Middle frontal gyrus (tissue), 1 donor: ENCODE data around the gene LRFN3.
"Not testable (repeated sequence)": the region's sequence is repeated elsewhere in the genome, so short reads cannot be mapped to it uniquely, and the experiment has no call there.

Experiments
- DNase-seq: peaks from one replicate; pipeline ENCODE4 v3.0.0-alpha.2; 2015; ENCODE audit warnings: low spot score; ENCODE audit errors: extremely low spot score

The LRFN3 gene, protein sequence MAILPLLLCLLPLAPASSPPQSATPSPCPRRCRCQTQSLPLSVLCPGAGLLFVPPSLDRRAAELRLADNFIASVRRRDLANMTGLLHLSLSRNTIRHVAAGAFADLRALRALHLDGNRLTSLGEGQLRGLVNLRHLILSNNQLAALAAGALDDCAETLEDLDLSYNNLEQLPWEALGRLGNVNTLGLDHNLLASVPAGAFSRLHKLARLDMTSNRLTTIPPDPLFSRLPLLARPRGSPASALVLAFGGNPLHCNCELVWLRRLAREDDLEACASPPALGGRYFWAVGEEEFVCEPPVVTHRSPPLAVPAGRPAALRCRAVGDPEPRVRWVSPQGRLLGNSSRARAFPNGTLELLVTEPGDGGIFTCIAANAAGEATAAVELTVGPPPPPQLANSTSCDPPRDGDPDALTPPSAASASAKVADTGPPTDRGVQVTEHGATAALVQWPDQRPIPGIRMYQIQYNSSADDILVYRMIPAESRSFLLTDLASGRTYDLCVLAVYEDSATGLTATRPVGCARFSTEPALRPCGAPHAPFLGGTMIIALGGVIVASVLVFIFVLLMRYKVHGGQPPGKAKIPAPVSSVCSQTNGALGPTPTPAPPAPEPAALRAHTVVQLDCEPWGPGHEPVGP

DNA sequence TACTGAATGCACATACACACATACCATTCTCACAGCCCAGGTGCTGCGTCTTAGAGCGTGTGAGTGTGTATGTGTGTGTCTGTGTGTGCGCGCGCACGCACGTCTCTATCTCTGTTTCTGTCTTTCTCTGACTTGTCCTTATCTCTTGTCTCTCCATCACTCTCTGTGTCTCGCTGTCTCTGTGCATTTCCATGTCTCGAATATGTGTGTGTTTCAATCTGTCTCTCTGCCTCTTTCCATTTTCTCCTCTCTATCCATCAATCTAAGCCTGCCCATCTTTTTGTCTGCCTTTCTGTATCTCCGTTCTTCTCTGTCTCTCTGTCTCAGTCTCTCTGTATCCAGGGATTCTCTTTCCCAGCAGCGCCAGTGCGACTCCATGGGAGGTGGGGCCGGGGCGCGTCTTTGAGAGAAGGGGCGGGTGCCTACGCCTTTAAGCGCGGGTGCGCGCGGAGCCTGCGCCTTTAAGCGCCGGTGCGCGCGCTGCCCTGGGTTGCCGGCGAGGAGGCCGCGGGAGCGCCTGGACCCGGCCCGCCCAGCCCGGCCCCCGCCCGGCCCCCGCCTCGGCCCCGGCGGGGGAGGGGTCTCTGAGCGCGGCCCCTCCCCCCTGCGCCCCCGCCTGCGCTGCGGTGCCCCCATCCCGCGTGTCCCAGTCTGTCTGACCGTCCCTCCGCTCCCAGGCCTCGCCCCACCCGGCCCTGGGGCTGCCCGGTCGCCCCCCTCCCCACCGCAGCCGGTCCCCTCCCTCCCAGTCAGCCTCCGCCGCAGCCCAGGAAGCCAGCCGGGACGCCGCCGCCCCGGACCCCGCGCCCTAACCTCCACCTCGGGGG is at the start of gene LRFN3:
Gene LRFN3 (plus strand): TSS at position 464 of the 827 bp plus-strand sequence. CDS start 3,052 bp downstream, outside the sequence.
- DNase-seq, result peak; percentile 67

DNA sequence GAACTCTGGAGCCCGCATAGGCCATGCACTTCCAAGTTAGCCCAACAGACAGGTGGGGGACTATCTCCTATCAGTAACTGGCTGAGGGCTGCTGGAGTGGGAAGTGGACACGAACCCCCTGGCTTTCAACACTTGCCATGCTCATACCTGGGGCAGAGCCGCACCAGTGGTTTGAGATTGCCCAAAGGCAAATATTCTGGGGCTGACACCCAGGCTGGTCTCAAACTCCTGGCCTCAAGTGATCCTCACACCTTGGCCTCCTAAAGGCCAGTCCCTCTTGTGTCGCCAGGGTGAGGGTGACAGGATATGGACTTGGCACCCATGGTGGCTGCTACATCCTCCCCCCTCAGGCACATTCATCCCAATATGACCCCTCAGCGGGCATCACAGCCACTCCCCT is 49.0 kb upstream of the LRFN3 start:
- no peak for DNase-seq

DNA sequence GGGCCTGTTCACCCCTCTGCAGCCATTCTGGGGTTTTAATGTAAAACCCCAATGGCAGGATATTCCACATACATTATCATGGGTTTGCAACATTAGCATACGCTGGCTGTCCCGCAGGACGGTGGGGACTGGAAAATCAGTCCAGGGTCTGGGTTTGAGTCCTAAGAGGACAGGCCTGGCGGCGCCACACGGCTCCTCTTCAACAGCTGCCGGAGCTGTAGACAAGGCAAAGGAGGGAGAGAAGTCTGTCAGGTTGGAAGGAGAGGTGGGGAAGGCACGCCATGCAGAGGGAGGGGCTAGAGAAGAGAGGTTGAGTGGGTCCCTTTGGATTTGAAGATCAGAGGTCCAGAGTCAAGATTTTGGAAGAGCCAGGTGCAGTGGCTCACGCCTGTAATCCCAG is 47.8 kb upstream of the LRFN3 start:
- DNase-seq, result no peak

DNA sequence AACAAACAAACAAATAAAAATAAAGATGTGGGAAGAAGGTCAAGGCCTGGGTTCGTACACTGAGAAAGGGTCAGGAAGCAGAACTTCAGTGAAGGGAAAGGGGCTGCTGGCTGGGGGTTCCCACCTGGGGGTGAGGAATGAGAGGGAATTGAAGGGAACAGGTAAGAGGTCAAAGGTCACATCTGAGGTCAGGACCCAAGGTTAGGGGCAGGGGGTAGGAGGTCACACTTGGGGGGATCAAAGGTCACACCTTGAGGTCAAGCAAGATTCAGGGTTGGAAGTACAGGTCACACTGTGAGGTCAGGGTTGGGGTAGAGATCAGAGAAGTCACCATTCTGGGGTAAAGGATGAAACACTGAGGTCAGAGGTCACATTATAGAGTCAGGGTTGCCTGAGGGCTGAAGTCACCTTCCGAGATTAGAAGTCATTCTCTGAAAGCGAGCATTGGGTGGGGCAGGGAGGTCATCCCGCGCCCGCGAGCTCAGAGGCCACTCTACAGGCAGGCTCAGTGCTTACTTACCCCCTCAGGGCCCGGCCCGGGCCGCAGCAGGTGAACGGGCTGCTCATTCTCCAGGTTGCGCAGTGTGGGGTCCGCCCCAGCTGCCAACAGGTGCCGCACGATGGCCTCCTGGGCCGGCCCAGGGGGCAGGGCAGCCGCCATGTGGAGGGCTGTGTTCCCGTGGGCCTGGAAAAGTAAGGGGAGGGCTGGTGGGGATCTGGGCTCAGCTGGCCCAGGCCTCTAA is 46.6 kb upstream of the LRFN3 start:
- no peak for DNase-seq

DNA sequence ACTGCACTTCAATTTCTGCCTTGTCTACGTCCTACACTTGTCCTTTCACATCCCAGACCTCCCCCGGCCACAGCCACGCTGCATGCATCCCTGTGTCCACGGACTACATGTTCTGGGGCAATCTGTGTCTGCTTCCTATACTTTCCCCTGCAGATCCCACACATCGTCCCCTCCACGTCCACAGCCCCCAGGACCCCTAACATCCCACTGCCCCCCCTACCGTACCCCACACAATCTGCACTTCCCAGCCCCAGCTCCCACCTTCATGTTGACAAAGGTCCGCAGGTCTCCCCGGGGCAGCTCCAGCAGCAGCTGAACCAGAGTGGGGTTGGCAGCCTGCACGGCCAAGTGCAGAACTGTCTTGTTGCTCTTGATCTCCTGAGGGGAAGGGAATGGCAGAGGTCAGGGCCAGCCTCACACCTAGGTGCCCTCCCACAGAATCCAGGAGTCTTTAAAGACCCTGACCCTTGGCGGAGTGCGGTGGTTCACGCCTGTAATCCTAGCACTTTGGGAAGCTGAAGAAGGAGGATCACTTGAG is 46.0 kb upstream of the LRFN3 start:
- no peak for DNase-seq

DNA sequence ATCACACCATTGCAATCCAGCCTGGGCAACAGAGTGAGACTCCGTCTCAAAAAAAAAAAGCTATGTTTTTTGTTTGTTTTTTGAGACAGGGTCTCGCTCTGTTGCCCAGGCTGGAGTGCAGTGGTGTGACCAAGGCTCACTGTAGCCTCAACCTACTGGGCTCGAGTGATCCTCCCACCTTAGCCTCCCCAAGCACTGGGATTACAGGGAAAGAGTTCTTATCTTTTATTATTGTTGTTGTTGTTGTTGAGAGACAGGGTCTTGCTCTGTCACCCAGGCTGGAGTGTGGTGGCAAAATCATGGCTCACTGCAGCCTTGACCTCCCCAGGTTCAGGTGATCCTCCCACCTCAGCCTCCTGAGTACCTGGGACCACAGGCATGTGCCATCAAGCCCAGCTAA is 44.4 kb upstream of the LRFN3 start:
- not testable (repeated sequence) for DNase-seq

DNA sequence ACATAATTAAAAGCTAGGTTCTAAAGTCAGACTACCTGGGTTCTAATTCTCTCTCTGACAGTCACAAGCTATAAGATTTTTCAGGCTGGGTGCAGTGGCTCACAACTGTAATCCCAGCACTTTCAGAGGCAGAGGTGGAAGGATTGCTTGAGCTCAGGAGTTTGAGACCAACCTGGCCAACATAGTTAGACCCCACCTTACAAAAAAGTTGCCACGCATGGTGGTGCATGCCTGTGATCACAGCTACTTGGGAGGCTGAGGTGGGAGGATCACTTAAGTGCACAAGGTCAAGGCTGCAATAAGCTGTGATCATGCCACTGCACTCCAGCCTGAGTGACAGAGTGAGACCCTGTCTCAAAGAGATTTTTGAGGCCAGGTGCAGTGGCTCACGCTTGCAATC is 41.8 kb upstream of the LRFN3 start:
- no peak for DNase-seq

DNA sequence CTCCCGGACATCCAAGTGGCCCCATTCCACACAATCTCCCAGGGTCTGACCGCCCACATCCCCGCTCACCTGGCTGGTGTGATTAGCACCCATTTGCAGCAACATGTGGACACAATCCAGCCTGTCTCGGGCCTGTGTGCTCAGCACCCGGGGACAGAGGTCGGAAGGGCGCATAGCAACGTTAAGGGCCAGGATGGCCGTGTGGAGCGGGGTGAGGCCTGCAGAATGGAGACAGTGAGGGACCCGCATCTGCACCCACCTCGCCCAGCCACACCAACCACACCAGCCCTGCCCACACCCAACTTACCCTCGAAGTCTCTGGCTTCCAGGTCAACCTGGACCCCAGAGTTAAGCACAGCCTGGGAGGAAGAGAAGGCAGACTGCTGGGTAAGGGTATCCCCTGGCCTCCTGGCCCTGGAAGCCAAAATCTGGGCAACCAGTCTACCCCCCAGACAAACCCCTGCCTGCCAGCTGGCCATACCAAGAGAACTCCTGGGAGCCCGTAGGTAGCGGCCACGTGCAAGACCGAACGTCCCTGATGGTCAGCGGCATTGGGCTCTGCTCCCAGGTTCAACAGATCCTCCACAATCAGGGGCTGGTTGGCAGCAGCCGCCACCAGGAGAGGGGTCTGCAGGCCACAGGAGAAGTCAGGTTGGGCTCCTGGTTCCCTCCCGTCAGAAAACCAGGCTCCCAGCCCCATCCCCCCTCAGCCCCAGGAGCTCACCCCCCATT is 40.1 kb upstream of the LRFN3 start:
- no peak for DNase-seq

DNA sequence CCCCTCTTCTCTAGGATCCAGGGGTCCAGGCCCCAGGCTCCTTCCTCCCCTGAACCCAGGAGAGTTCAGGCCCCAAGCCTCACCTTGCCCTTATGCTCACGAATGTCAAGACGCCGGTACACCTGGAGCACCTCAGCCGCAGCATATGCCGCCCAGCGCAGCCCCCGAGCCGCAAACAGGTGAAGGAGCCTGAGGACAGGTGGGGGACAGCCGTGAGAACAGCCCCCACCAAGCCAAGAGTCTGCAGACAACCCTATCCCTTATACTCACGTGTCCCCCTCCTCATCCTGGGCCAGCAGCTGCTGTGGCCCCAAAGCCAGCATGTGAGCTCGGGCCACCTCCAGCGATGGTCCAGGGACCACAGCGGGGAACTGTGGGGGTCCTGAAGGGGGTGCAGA is 39.5 kb upstream of the LRFN3 start:
- DNase-seq, result no peak

DNA sequence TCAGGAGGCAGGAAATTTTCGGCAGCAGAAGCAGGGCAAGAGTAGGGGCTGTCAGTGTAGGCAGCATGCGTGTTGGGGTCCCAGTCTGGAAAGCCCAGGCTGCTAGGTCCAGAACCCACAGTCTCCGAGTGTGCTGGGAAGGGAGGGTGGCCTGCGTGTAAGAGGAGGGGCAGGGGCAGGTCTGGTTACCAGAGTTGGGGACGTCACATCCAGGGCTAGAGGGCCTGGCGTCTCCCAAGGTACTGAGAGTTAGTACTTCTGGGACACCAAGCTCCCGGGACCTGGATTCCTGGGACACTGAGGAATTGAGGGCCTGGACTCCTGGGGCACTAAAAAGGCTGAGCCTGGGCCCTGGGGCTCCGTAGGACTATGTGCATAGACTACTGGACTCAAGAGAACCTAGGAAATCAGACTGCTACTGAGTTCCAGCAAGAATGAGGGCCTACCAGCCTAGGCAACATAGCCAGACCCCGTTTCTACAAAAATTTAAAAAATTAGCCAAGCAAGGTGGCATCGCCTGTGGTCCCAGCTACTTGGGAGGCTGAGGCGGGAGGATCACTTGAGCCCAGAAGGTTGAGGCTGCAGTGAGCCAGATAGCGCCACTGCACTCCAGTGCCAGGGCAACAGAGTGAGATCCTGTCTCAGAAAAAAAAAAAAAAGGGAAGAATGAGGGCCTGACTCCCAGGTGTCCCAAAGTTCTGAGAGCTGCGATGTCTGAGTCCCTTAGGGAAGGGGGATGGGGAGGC is 38.3 kb upstream of the LRFN3 start:
- no peak for DNase-seq

DNA sequence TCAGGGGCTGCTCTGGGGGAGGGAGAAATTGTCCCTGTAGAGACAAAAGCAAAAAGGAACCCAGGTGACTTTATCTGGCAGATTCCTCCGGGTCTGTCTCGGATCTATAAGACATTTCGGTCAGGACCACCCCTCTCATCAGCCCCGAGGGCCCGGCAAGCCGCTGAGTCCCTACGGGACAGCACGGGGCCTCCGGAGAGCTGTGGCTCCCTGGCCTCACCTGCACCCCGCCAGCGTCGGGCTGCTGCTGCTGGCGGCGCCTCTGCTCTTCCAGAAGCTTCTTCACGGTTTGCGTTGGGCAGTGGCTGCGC is 37.7 kb upstream of the LRFN3 start:
- DNase-seq, result no peak

DNA sequence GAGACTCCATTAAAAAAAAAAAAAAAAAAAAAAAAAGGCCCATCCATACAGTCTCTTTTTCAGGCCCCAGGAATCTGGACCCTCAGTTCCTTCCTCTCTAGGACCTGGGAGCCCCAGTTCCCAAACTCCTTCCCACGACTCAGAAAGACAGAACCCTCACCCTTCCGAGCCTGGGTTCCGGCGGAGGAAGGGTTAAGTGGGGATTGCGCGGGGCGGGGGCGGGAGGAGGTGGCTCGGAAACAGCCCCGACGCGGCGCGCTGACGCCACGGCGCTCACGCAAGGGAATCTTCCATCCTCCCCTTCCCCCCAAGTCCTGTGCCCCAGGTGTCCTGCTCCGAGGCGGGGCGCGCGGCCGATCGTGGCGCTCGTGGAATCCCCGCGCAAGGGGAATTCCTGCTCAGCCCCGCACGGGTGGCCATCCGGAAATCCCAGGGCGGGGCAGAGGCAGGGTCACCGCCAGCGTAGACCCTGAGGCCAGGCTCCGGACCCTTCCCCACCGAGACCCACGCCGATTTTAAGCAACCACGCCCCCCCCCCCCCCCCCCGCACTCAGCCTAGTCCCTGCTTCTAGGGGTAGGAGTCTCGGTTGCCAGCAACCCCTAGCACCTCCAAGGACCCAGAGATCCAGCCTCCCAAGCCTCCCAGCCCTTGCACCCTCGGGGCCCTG is 36.5 kb upstream of the LRFN3 start:
- peak; percentile 69 for DNase-seq

DNA sequence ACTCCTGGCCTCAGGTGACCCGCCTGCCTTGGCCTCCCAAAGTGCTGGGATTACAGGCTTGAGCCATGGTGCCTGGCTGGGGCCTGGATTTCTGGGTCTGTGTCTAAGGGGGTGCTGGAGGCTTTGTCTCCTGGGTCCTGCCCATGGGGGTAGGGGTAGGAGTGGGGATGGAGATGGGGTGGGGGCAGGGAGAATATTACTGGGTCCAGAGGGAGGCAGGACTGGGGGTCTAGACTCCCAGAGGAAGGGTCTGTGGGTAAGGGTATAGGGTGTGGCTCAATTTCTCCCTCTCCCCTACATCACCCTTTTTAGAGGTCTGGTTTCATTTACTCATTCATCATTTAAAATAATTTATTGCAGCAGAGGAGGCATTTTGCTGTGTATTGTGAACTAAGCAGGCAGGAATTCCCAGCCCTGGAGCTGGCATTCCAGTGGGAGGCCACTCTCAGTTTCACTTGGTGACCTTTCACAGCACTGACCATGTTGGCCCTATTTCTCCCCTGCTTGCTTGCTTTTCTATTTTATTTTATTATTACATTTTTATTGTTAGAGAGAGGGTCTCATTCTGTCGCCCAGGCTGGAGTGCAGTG is 35.0 kb upstream of the LRFN3 start:
- no peak for DNase-seq

DNA sequence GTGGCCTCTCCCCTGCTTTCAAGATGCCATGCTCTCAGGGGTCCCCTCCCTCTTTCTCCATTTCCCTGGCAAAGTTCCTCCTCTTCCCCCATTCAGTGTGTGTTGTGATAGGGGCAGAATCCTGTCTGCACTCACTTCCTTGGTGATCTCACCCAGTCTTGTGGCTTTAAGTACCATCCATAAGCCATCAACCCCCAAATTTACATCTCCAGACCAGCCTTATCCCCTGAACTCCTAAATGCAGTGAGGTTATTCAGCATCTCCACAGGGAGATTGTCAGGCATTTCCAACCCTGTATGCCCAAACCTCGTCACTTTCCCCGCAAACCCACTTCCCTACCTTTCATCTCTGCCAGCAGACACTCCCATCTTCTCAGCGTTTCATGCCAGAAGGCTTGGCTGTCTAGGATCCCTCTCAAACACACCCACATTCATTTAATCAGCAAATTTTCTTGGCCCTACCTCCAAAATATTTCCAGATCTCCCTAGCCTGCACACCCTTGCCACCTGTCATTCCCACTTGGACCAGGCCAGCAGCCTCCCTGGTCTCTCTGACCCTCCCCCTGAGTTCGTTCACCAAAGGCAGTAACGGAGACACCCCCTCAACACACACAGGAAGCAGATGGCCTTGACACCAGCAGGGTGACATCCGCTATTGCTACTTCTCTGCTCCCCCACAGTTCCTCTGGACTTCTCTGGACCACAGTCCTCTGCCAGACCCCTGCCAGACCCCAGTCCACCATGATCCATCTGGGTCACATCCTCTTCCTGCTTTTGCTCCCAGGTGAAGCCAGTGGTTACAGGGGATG is 34.1 kb upstream of the LRFN3 start, which contains the start of gene HCST:
Gene HCST (plus strand): TSS at position 676 of the 808 bp plus-strand sequence. CDS start 65 bp downstream, at position 741.
- no peak for DNase-seq

DNA sequence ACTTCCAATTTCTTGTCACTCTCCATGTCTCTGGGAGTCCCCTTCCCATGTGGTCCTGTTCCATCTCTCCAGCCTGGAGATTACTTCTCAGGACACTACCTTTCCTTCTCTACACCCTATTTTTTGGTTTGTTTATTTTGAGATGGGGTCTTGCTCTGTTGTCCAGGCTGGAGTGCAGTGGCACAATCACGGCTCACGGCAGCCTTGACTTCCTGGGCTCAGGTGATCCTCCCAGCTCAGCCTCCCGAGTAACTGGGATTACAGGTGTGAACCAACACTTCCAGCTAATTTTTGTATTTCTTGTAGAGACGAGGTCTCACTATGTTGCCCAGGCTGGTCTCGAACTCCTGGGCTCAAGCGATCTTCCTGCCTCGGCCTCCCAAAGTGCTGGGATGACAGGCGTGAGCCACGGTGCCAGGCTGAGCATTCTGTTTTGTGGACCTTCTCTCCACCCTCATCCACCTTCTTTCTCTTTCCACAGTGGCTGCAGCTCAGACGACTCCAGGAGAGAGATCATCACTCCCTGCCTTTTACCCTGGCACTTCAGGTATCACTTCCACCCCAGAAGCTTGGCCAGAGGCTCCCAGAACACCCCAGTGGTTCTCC is 33.2 kb upstream of the LRFN3 start:
- no peak for DNase-seq

DNA sequence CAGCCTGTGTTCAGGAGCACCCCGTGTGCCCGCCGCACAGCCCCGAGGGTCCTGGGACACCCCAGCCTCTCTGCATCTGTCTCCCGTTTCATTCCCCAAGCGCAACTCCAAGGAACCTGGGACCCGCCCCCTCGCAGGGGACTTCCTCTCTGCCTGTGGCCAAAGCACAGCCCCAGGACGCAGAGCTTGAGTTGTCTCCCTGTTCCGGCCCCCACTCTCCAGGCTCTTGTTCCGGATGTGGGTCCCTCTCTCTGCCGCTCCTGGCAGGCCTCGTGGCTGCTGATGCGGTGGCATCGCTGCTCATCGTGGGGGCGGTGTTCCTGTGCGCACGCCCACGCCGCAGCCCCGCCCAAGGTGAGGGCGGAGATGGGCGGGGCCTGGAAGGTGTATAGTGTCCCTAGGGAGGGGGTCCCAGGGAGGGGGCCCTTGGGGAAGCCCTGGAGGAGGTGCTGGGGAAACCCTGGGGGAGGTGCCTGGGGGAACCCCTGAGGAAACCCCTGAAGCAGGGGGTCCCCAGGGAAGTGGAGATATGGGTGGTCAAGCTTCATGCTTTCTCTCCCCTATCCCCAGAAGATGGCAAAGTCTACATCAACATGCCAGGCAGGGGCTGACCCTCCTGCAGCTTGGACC is 32.5 kb upstream of the LRFN3 start:
- DNase-seq, result no peak
